Gastroesophageal sphincter (tissue), 3 donors: ENCODE results near the gene CEP152.

Experiments
- CTCF ChIP-seq, 4 experiments: fragments of 200-600 bp in 2 of 4; fragments of 450-650 bp in 2 of 4; sonication (generic) in 1 of 4; IDR thresholded peaks; one replicate each; pipeline ENCODE4 v1.5.1; 2017 to 2019; ENCODE audit warnings: antibody characterized with exemption in 4 of 4, mild to moderate bottlenecking in 2 of 4, moderate library complexity in 2 of 4
- POLR2A ChIP-seq, 2 donors: fragments of 450-650 bp; IDR thresholded peaks; one replicate each; pipeline ENCODE4 v1.6.1; 2017; ENCODE audit warnings: antibody characterized with exemption in 2 of 2, mild to moderate bottlenecking in 2 of 2, moderate library complexity in 1 of 2

- TF ChIP-seq CTCF (IDR thresholded peaks at IDR 0.05) (no peak), POLR2A (IDR thresholded peaks at IDR 0.05) (no peak)
Measured at GRCh38 chr15:48851956-48852355, 41.1 kb upstream of the CEP152 start.
